Ecto neural progenitor cell (in vitro differentiated cells): ENCODE measurements around the gene GPR82.
A peak's percentile ranks its signal among the peaks of the same experiment; 100 is the strongest.
"Not testable (repeated sequence)": the region's sequence is repeated elsewhere in the genome, so short reads cannot be mapped to it uniquely, and the experiment has no call there.

Experiments used
- DNase-seq: peaks from one replicate; pipeline ENCODE4 v3.0.0-alpha.2; 2018; ENCODE audit warnings: low spot score

Gene GPR82

GRCh38 chrX:41723826-41724225 lies at the start of gene GPR82:
GPR82 (plus strand) TSS chrX:41724181; CDS start chrX:41727027, 2,846 bp downstream.
- DNase-seq, result no peak

GRCh38 chrX:41676361-41676760 lies 47.6 kb upstream of the GPR82 start:
- not testable (repeated sequence) for DNase-seq

GRCh38 chrX:41677183-41678060 lies 46.6 kb upstream of the GPR82 start:
- DNase-seq, result no peak

GRCh38 chrX:41684138-41684537 lies 39.8 kb upstream of the GPR82 start:
- no peak for DNase-seq

GRCh38 chrX:41684940-41685339 lies 39.0 kb upstream of the GPR82 start:
- no peak for DNase-seq

GRCh38 chrX:41686788-41687187 lies 37.2 kb upstream of the GPR82 start:
- DNase-seq, result no peak

- DNase-seq, result no peak
Observed at GRCh38 chrX:41688156-41688555, 35.8 kb upstream of the GPR82 start.

GRCh38 chrX:41688835-41689234 lies 35.1 kb upstream of the GPR82 start, which contains the start of gene GPR34:
GPR34 (plus strand) TSS chrX:41688973; CDS start chrX:41695634, 6,661 bp downstream.
- DNase-seq, result no peak

GRCh38 chrX:41689711-41690110 lies 34.3 kb upstream of the GPR82 start:
- DNase-seq, result no peak

- DNase-seq, result no peak
Observed at GRCh38 chrX:41692162-41692749, 31.7 kb upstream of the GPR82 start.

GRCh38 chrX:41693024-41693423 lies 31.0 kb upstream of the GPR82 start:
- DNase-seq, result no peak

GRCh38 chrX:41695426-41695825 lies 28.6 kb upstream of the GPR82 start:
- no peak for DNase-seq

- DNase-seq, result no peak
Observed at GRCh38 chrX:41703574-41704029, 20.4 kb upstream of the GPR82 start.

- DNase-seq, result no peak
Observed at GRCh38 chrX:41705042-41705441, 18.9 kb upstream of the GPR82 start.

GRCh38 chrX:41705680-41706374 lies 18.2 kb upstream of the GPR82 start:
- no peak for DNase-seq

- no peak for DNase-seq
Observed at GRCh38 chrX:41707218-41707617, 16.8 kb upstream of the GPR82 start.

GRCh38 chrX:41708486-41708885 lies 15.5 kb upstream of the GPR82 start:
- DNase-seq, result no peak

- no peak for DNase-seq
Observed at GRCh38 chrX:41711021-41711667, 12.8 kb upstream of the GPR82 start.

GRCh38 chrX:41716222-41716621 lies 7.8 kb upstream of the GPR82 start:
- DNase-seq, result no peak

- DNase-seq, result no peak
Observed at GRCh38 chrX:41716767-41717473, 7.1 kb upstream of the GPR82 start.

- DNase-seq, result peak; percentile 79
Observed at GRCh38 chrX:41718481-41719235, 5.3 kb upstream of the GPR82 start.
